Esophagus muscularis mucosa (tissue), 3 donors: Measurements from ENCODE around the gene VILL.
A peak's percentile ranks its signal among the peaks of the same experiment; 100 is the strongest.

Experiments used
- POLR2AphosphoS5 ChIP-seq, 2 donors: sonication (generic); formaldehyde crosslinking; IDR thresholded peaks; one replicate each; pipeline ENCODE4 v1.6.1; 2017; ENCODE audit warnings: antibody characterized with exemption in 2 of 2
- TF ChIP-seq, protein P1 (sequence below), 3 experiments: fragments of 200-600 bp in 2 of 3; fragments of 450-650 bp in 1 of 3; sonication (generic) in 2 of 3; IDR thresholded peaks; one replicate each; pipeline ENCODE4 v1.5.1; 2017 to 2019; ENCODE audit warnings: antibody characterized with exemption in 3 of 3, mild to moderate bottlenecking in 2 of 3, moderate library complexity in 1 of 3

DNA sequence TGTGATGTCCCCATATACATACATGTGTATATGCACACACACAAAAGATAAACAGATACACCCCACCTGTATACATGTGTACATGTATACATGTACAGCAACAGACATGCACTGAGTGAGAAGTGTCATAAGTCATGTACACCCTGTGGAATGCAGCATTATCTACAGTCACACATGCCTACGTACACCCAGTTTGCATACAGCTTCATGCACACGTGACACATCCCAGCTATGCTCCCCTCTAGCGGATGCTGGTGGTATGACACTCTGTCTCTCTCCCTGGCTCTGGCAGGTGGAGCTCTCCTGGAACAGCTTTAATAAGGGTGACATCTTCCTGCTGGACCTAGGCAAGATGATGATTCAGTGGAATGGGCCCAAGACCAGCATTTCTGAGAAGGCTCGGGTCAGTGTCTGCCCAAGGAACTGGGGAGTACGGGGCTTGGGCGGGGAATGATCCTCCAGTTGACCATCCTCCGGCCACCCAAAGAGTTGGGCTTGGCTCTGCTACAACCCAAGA is 6.3 kb downstream of the VILL start:
- TF ChIP-seq, protein P1, sequence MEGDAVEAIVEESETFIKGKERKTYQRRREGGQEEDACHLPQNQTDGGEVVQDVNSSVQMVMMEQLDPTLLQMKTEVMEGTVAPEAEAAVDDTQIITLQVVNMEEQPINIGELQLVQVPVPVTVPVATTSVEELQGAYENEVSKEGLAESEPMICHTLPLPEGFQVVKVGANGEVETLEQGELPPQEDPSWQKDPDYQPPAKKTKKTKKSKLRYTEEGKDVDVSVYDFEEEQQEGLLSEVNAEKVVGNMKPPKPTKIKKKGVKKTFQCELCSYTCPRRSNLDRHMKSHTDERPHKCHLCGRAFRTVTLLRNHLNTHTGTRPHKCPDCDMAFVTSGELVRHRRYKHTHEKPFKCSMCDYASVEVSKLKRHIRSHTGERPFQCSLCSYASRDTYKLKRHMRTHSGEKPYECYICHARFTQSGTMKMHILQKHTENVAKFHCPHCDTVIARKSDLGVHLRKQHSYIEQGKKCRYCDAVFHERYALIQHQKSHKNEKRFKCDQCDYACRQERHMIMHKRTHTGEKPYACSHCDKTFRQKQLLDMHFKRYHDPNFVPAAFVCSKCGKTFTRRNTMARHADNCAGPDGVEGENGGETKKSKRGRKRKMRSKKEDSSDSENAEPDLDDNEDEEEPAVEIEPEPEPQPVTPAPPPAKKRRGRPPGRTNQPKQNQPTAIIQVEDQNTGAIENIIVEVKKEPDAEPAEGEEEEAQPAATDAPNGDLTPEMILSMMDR (IDR thresholded peaks at IDR 0.05), result peak; percentile 79 to 97 (median 84)
- peak; percentile 21 to 62 for TF ChIP-seq POLR2AphosphoS5 (IDR thresholded peaks at IDR 0.05)
